ENCODE data around the gene RHEB.

DNA sequence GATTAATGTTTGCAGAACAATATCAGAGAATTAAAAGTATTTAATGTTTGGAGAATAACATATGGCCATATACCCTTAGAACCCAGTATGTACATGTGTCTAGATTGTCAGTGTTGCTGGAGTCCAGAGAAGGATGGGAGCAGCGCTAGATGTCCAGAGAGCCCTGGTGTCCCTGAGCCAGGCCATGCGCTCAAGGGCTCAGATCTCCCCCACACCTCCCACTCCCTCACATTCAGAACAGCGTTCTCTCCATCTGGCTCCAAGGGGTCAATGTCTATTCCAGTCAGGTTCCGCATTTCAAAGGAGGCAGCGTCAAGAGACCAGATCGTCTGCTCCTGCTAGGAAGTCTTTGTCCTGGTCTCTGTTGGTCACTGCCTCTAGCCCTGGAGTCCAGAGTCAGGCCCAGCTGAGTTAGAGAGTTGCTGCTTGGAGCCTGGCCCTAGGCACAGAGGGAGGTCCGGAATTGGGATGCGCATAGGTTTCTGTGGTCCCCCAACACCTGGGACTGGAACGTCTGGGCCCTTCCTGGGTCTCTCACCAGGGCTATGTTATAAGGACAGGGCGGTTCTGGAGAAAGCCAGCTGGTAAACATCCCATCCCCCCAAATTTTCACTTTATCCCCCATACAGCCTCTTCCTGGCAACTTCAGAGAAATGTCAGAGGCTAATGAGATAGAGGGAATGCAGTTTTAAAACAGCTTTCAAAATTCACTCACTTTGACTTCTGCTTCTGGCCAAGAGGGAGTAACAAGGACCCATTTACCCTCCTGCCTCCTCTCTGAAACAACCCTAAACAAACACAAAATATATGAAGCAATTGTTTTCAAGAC is 103.4 kb downstream of the RHEB start:
- TF ChIP-seq POLR2A (IDR thresholded peaks at IDR 0.05) = no peak
- TF ChIP-seq, protein P1, sequence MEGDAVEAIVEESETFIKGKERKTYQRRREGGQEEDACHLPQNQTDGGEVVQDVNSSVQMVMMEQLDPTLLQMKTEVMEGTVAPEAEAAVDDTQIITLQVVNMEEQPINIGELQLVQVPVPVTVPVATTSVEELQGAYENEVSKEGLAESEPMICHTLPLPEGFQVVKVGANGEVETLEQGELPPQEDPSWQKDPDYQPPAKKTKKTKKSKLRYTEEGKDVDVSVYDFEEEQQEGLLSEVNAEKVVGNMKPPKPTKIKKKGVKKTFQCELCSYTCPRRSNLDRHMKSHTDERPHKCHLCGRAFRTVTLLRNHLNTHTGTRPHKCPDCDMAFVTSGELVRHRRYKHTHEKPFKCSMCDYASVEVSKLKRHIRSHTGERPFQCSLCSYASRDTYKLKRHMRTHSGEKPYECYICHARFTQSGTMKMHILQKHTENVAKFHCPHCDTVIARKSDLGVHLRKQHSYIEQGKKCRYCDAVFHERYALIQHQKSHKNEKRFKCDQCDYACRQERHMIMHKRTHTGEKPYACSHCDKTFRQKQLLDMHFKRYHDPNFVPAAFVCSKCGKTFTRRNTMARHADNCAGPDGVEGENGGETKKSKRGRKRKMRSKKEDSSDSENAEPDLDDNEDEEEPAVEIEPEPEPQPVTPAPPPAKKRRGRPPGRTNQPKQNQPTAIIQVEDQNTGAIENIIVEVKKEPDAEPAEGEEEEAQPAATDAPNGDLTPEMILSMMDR (IDR thresholded peaks at IDR 0.05) = no peak
- no peak for TF ChIP-seq EP300 (IDR thresholded peaks at IDR 0.05)
- no peak for TF ChIP-seq POLR2AphosphoS5 (IDR thresholded peaks at IDR 0.05)

All from stomach (tissue), 4 donors.